GM21381 (cell line): ENCODE results near the gene PRPSAP1.
A peak's percentile ranks its signal among the peaks of the same experiment; 100 is the strongest.
"Not testable (repeated sequence)": the region's sequence is repeated elsewhere in the genome, so short reads cannot be mapped to it uniquely, and the experiment has no call there.

Experiments
- ATAC-seq: cut with Tn5 transposase; IDR thresholded peaks from one replicate; pipeline ENCODE4 v1.9.1; 2021; ENCODE audit warnings: mild to moderate bottlenecking, moderate library complexity; ENCODE audit not compliant: unreplicated experiment

The PRPSAP1 gene

GRCh38 chr17:76267581-76268001 is 86.1 kb downstream of the PRPSAP1 start:
- not testable (repeated sequence) for ATAC-seq

DNA sequence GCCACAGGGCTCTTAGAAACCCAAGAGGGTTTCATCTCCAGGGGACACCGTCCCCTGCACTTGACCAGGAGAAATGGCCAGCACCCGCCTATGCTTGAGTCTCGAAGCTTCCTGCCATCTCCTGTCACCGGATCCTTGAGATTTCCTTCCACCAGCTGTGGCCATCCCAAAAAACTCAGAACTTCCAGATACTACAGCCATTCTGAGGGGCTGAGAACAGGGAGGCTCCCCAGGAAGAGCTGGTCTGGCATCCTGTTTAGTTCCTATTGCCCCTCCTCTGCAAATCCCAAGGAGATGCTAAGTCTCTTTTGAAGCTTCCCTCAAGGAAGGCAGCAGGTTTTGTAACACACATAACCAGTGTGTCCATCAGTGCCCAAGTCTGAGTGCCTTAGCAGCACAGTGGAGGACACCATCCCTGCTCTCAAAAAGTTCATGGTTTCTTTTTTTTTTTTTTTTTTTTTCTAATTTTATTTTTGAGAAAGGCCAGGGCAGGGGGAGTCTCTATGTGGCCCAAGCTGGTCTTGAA is 86.6 kb downstream of the PRPSAP1 start:
- no peak for ATAC-seq

GRCh38 chr17:76266244-76266938 is 87.3 kb downstream of the PRPSAP1 start:
- ATAC-seq: no peak

DNA sequence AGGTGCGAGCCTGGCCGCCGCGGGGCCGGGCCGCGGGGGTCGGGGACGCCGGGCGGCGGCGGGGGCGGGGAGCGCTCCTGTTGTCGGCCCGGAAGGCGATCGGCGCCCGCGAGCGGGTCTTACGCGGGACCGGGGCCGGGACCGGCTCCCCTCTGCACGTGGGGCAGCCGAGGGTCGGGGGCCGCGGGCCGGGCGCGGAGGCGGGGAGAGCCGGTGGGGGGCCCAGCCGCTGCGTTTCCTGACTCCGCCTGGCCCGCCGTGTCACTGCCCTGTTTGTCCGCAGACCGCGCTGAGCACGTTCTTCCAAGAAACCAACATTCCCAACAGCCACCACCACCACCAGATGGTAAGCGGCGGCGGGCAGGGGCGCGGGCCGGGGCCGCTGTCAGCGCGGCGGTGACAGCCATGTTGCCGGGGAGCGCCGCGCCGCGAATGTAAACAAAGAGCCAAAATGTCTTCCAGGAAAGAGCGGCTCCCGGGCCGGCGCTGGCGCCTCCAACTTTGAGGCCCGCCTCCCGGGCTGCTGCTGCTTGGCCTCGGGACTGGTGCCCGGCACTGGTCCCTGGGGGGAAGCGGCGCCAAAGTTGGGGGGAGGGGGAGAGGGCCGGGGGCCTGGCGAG is 88.0 kb downstream of the PRPSAP1 start:
- no peak for ATAC-seq

DNA sequence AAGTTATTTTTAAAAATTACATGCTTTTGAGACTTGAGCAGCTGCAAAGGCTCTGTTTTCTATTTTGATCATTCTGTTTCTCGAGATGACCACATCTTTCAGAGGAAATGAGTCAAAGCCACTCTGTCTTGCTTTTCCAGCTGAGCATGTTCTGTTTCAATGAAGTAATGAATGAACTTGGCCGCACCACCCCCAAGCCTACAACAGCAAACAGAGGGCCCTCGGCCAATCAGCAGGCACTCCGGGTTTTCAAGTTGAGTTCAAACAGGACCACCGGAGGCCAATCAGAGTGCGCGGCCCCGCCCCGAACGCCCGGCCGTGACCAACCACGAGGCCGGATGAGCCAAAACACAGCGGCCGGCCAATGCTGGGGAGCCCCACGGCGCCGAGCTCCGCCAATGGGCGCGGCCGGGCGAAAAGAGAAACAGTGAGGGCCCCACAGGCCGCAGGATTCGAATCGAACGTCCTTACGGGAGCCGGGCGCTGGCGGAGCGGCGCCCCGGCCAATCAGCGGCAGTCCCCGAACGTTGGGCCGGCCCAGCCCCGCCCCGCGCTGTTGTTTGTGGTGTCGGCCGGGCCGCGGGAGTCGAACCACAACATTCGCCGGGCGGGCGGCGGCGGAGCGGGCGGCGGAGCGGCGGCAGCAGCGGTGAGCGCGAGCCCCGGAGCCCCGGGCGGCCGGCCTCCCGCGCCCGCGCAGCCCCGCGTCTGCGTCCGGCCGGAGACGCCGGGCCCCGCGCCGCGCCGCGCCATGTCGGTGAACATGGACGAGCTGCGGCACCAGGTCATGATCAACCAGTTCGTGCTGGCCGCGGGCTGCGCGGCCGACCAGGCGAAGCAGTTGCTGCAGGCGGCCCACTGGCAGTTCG is 88.7 kb downstream of the PRPSAP1 start, which contains the start of gene UBALD2:
Gene UBALD2 (plus strand): TSS at position 594 of the 869 bp plus-strand sequence. CDS start 158 bp downstream, at position 752.
- ATAC-seq: peak; percentile 73

- no peak for ATAC-seq
These were observed 89.3 kb downstream of the PRPSAP1 start for GRCh38 chr17:76264425-76264754.

- ATAC-seq: no peak
These were observed 89.8 kb downstream of the PRPSAP1 start for GRCh38 chr17:76263896-76264295.

- no peak for ATAC-seq
These were observed 90.9 kb downstream of the PRPSAP1 start for GRCh38 chr17:76262732-76263344.

- no peak for ATAC-seq
These were observed 92.1 kb downstream of the PRPSAP1 start for GRCh38 chr17:76261421-76262215.

- no peak for ATAC-seq
These were observed 93.0 kb downstream of the PRPSAP1 start for GRCh38 chr17:76260669-76261068.

GRCh38 chr17:76260220-76260619 is 93.5 kb downstream of the PRPSAP1 start:
- ATAC-seq: no peak
